Tibial nerve (tissue), 4 donors: ENCODE results near the gene NUP133. TPM values are rescaled to one million over a fixed set of nuclear protein-coding genes. Genes with fewer than 3 reads are reported as not detected.

Source experiments
- DNase-seq, 2 donors: peaks; one replicate each; pipeline ENCODE4 v3.0.0-alpha.2; 2019; ENCODE audit warnings: low spot score in 2 of 2
- H3K27ac ChIP-seq, 4 donors: fragments of 200-600 bp; sonication (generic) in 3 of 4; one replicate each; pipeline ENCODE4 v1.5.1; 2017 to 2019; ENCODE audit warnings: mild to moderate bottlenecking in 1 of 4
- H3K27me3 ChIP-seq, 2 donors: fragments of 200-600 bp; sonication (generic) in 1 of 2; one replicate each; pipeline versions ENCODE4 v1.5.1 to v1.6.0; 2017 to 2019
- H3K36me3 ChIP-seq, 3 donors: fragments of 200-600 bp; sonication (generic); one replicate each; pipeline ENCODE4 v1.5.1; 2018 to 2019
- H3K4me1 ChIP-seq, 4 donors: fragments of 200-600 bp; sonication (generic) in 3 of 4; one replicate each; pipeline ENCODE4 v1.5.1; 2017 to 2019
- H3K4me3 ChIP-seq, 4 donors: fragments of 200-600 bp; sonication (generic) in 3 of 4; one replicate each; pipeline ENCODE4 v1.5.1; 2017 to 2019; ENCODE audit warnings: mild to moderate bottlenecking in 1 of 4, moderate library complexity in 1 of 4
- H3K9me3 ChIP-seq, 4 donors: fragments of 200-600 bp; sonication (generic) in 3 of 4; one replicate each; pipeline ENCODE4 v1.5.1; 2017 to 2019
- CTCF ChIP-seq, 5 experiments: fragments of 200-600 bp in 3 of 5; fragments of 450-650 bp in 2 of 5; sonication (generic) in 3 of 5; IDR thresholded peaks; one replicate each; pipeline ENCODE4 v1.5.1; 2016 to 2019; ENCODE audit warnings: antibody characterized with exemption in 5 of 5, mild to moderate bottlenecking in 3 of 5, moderate library complexity in 2 of 5
- EP300 ChIP-seq, 2 donors: sonication (generic); formaldehyde crosslinking; IDR thresholded peaks; one replicate each; pipeline ENCODE4 v1.6.1; 2017; ENCODE audit warnings: antibody characterized with exemption in 2 of 2, mild to moderate bottlenecking in 1 of 2
- POLR2A ChIP-seq, 2 donors: fragments of 450-650 bp; IDR thresholded peaks; one replicate each; pipeline ENCODE4 v1.6.1; 2017; ENCODE audit warnings: antibody characterized with exemption in 2 of 2, mild to moderate bottlenecking in 2 of 2, moderate library complexity in 2 of 2
- WGBS, 2 donors: methylation state at CpG; one replicate each; pipeline ENCODE4 v1.1.5; 2018; 5-methylcytosine and 5-hydroxymethylcytosine counted together
- total RNA-seq, 4 donors: library from RNA; depleted of rRNA; stranded (reverse); fragments of >200 nt; gene quantifications; one replicate each; pipeline ENCODE4 v1.1.0, GENCODE V29; 2016

Gene NUP133
- total RNA-seq, 4 donors from 2014 or later: 24.9 to 56.1 (median 43.2) TPM

- no peaks in the 10 kb centered on the region for H3K27me3 ChIP-seq
- TF ChIP-seq CTCF (IDR thresholded peaks at IDR 0.05) (no peak), POLR2A (IDR thresholded peaks at IDR 0.05) (no peak)
- no peaks in the 10 kb centered on the region for H3K9me3 ChIP-seq
- DNase-seq: no peak
- H3K27ac ChIP-seq: no peak overlapping the region
- H3K4me3 ChIP-seq: no peak overlapping the region
- 93 to 94% methylated on average over 5 of the region's 5 CpGs for WGBS, 2 donors
- no peaks in the 10 kb centered on the region for H3K4me1 ChIP-seq
- peaks cover 0 to 82% (median 3%) of the 10 kb centered on the region in 3 donors for H3K36me3 ChIP-seq
These were observed 30.8 kb upstream of the NUP133 start for GRCh38 chr1:229538945-229539344.

- Histone ChIP-seq H3K4me3 (no peak overlapping the region), H3K4me1 (no peaks in the 10 kb centered on the region), H3K9me3 (no peaks in the 10 kb centered on the region), H3K36me3 (peaks cover 0 to 83% (median 3%) of the 10 kb centered on the region in 3 donors), H3K27ac (no peak overlapping the region), H3K27me3 (no peaks in the 10 kb centered on the region)
- no peak for TF ChIP-seq CTCF (IDR thresholded peaks at IDR 0.05)
- TF ChIP-seq EP300 (IDR thresholded peaks at IDR 0.05): no peak
- TF ChIP-seq POLR2A (IDR thresholded peaks at IDR 0.05): no peak
- WGBS, 2 donors: 59 to 66% methylated on average over 4 of the region's 4 CpGs
- DNase-seq: no peak
These were observed 29.8 kb upstream of the NUP133 start for GRCh38 chr1:229537894-229538293.

GRCh38 chr1:229536982-229537381 lies 28.8 kb upstream of the NUP133 start:
- peaks cover 0 to 84% (median 3%) of the 10 kb centered on the region in 3 donors for H3K36me3 ChIP-seq

GRCh38 chr1:229535230-229535629 lies 27.1 kb upstream of the NUP133 start:
- Histone ChIP-seq H3K36me3 (peaks cover 0 to 85% (median 3%) of the 10 kb centered on the region in 3 donors), H3K27ac (no peak overlapping the region), H3K4me1 (no peaks in the 10 kb centered on the region), H3K9me3 (no peaks in the 10 kb centered on the region), H3K4me3 (no peak overlapping the region), H3K27me3 (no peaks in the 10 kb centered on the region)
- TF ChIP-seq POLR2A (IDR thresholded peaks at IDR 0.05): no peak
- no peak for TF ChIP-seq CTCF (IDR thresholded peaks at IDR 0.05)
- TF ChIP-seq EP300 (IDR thresholded peaks at IDR 0.05): no peak
- no peak for DNase-seq

More at GRCh38 chr1:229536982-229537381, 28.8 kb upstream of the NUP133 start:
- no peak overlapping the region for H3K27ac ChIP-seq
- no peak overlapping the region for H3K4me3 ChIP-seq
- no peaks in the 10 kb centered on the region for H3K4me1 ChIP-seq
- no peak for TF ChIP-seq CTCF (IDR thresholded peaks at IDR 0.05)
- no peak for TF ChIP-seq POLR2A (IDR thresholded peaks at IDR 0.05)
- no peak for TF ChIP-seq EP300 (IDR thresholded peaks at IDR 0.05)
- H3K9me3 ChIP-seq: no peaks in the 10 kb centered on the region
- no peak for DNase-seq
- H3K27me3 ChIP-seq: no peaks in the 10 kb centered on the region

- TF ChIP-seq POLR2A (IDR thresholded peaks at IDR 0.05) (no peak), CTCF (IDR thresholded peaks at IDR 0.05) (no peak), EP300 (IDR thresholded peaks at IDR 0.05) (no peak)
- no peak overlapping the region for H3K27ac ChIP-seq
- H3K36me3 ChIP-seq: peaks cover 0 to 84% (median 5%) of the 10 kb centered on the region in 3 donors
- no peaks in the 10 kb centered on the region for H3K9me3 ChIP-seq
- H3K4me1 ChIP-seq: no peaks in the 10 kb centered on the region
- WGBS, 2 donors: 88 to 93% methylated on average over 6 of the region's 6 CpGs
- no peaks in the 10 kb centered on the region for H3K27me3 ChIP-seq
- H3K4me3 ChIP-seq: no peak overlapping the region
- no peak for DNase-seq
These were observed 23.2 kb upstream of the NUP133 start for GRCh38 chr1:229531326-229531725.
